ENCODE results near the gene MET. TPM values are rescaled to one million over a fixed set of nuclear protein-coding genes. Genes with fewer than 3 reads are reported as not detected.

MET gene
- total RNA-seq, 4 donors from 2014 or later, result 15.9 to 36.8 (median 28.7) TPM

DNA sequence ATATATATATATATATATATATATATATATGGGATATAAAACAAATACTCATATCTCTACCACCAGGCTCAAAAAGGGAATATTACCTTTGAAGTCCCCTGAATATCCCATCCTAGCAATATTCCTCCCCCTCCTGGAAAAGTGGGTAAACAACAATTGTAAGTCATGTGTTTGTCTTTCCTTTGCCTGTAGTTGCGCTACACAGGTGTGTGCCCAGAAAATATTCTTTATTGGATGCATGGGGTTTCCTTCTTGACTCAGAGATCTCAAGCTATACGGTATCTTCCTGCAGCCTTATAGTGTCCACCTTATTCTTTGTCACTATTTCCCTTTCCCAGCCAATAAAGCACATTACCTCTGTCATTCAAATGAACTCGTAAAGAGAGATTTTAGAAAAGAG is 54.2 kb downstream of the MET start:
- intact Hi-C loops (cut with DNase I; ENCODE audit: low total_unique reads), result loop anchor here (5.0 kb wide), 1 partner anchor 134 kb away; no protein-coding TSS in a partner anchor
- Histone ChIP-seq H3K36me3 (no peaks in the 10 kb centered on the region), H3K4me3 (no peak overlapping the region), H3K27ac (peak overlapping the region in 3 of 4 donors; percentile 13 to 49 (median 27)), H3K27me3 (no peaks in the 10 kb centered on the region), H3K4me1 (peaks cover 29 to 44% of the 10 kb centered on the region in 2 donors), H3K9me3 (no peaks in the 10 kb centered on the region)
- in situ Hi-C loops (cut with MboI; ENCODE audit: low sequenced_read_pairs in 4 of 4), result no loop called here
- DNase-seq (no peak), ATAC-seq (no peak)
- TF ChIP-seq, protein P1, sequence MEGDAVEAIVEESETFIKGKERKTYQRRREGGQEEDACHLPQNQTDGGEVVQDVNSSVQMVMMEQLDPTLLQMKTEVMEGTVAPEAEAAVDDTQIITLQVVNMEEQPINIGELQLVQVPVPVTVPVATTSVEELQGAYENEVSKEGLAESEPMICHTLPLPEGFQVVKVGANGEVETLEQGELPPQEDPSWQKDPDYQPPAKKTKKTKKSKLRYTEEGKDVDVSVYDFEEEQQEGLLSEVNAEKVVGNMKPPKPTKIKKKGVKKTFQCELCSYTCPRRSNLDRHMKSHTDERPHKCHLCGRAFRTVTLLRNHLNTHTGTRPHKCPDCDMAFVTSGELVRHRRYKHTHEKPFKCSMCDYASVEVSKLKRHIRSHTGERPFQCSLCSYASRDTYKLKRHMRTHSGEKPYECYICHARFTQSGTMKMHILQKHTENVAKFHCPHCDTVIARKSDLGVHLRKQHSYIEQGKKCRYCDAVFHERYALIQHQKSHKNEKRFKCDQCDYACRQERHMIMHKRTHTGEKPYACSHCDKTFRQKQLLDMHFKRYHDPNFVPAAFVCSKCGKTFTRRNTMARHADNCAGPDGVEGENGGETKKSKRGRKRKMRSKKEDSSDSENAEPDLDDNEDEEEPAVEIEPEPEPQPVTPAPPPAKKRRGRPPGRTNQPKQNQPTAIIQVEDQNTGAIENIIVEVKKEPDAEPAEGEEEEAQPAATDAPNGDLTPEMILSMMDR (IDR thresholded peaks at IDR 0.05 in 4 of 5, conservative IDR thresholded peaks at IDR 0.05 in 1 of 5), result no peak
- no peak for TF ChIP-seq POLR2A (IDR thresholded peaks at IDR 0.05)

DNA sequence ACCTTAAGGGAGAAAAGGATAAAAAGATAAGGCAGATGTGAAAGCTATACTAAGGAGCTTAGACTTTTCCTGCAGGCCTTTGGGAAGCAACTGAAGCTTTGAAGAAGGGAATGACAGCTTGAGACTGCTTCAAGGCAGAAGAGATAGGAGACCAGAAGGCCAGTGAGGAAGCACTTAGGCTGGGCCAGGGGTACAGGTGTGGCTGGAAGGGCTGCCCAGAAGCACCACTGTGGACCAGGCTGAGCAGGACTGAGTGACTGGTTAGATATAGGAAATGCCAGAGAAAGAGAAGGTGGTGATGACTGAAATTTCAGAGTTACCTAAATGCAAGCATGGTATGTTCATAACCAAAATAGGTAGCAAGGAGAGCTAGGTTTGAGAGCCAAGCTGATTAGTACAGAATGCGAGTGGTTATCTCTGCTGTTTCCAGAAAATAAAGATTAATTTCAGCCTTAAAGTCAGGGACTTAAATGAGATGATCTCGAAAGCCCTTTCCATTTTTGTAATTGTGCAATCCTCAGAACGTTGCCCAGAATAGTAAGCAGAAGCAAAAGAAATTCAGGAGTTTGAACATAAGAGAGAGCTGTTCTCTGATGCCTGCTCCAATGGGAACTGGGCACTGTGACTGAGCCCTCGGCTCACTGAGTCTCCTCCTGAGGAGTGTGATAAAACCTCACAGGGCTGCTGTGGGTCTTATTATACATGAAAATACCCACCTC is 54.9 kb downstream of the MET start:
- Histone ChIP-seq H3K9me3 (no peaks in the 10 kb centered on the region), H3K4me3 (no peak overlapping the region), H3K4me1 (peaks cover 36 to 50% of the 10 kb centered on the region in 2 donors), H3K27ac (peak overlapping the region; percentile 6 to 49 (median 21)), H3K27me3 (no peaks in the 10 kb centered on the region), H3K36me3 (no peaks in the 10 kb centered on the region)
- in situ Hi-C loops (cut with MboI; ENCODE audit: low sequenced_read_pairs in 4 of 4) (no loop called here), intact Hi-C loops (cut with DNase I; ENCODE audit: low total_unique reads) (loop anchor here (5.0 kb wide), 1 partner anchor 135 kb away; no protein-coding TSS in a partner anchor)
- no peak for TF ChIP-seq POLR2A (IDR thresholded peaks at IDR 0.05)
- TF ChIP-seq, protein P1 (IDR thresholded peaks at IDR 0.05 in 4 of 5, conservative IDR thresholded peaks at IDR 0.05 in 1 of 5), result no peak
- DNase-seq (no peak), ATAC-seq (peak; percentile 37 to 64)

DNA sequence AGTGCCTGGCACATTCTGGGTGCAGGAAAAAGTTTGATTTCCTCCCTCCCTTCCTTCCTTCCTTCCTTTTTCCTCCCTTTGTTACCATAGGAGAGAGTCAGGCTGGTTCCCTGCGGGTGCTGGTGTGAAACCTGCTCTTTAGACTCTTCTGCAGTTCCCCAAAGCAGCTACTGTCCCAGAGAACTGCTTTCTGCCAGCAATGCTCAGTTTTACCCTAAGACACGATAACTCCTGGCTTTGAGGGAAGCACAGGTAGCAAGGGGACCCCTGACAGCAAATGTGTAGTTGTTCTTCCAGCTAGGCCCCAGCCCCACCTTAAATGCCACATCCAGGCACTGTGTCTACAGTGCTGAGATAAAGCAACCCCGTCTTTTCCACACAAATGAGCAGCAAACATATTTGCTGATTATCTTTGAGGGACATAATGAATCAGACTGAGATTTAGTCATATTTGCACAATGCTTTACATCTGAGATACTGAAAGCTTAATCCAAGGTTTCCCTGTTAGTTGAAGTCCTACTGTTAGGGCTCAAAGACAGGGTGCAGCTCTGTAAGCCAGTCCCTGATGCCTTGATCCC is 55.5 kb downstream of the MET start:
- Histone ChIP-seq H3K36me3 (no peaks in the 10 kb centered on the region), H3K4me3 (no peak overlapping the region), H3K27me3 (no peaks in the 10 kb centered on the region), H3K4me1 (peaks cover 37 to 56% of the 10 kb centered on the region in 2 donors), H3K9me3 (no peaks in the 10 kb centered on the region), H3K27ac (peak overlapping the region; percentile 6 to 49 (median 16))
- intact Hi-C loops (cut with DNase I; ENCODE audit: low total_unique reads) (loop anchor here (5.0 kb wide), 1 partner anchor 135 kb away; no protein-coding TSS in a partner anchor), in situ Hi-C loops (cut with MboI; ENCODE audit: low sequenced_read_pairs in 4 of 4) (no loop called here)
- DNase-seq (no peak), ATAC-seq (peak in 1 of 2 donors; percentile 16)
- TF ChIP-seq POLR2A (IDR thresholded peaks at IDR 0.05), result no peak
- TF ChIP-seq, protein P1 (IDR thresholded peaks at IDR 0.05 in 4 of 5, conservative IDR thresholded peaks at IDR 0.05 in 1 of 5), result no peak

DNA sequence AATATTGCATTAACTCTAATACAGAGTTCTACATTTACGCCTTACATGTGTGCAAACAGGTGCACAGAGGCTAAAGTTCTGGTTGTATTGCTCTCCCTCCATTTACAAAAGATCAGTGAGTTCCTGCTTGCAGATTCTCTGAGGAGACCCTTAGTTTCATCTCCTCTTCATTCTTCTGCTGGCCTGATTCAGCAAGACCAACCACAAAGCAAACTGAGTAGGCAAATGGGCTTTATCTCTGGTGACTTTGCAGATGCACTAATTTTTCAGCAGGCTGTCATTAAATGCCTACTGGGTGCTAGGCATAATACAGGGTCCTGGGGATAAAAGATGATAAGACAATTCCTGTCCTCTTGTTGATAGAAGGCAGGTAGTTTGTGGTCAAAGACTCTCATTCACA is 56.4 kb downstream of the MET start:
- in situ Hi-C loops (cut with MboI; ENCODE audit: low sequenced_read_pairs in 4 of 4), result no loop called here
- peaks cover 44 to 62% of the 10 kb centered on the region in 2 donors for H3K4me1 ChIP-seq
- H3K9me3 ChIP-seq, result no peaks in the 10 kb centered on the region
- no peaks in the 10 kb centered on the region for H3K27me3 ChIP-seq
- no peak overlapping the region for H3K4me3 ChIP-seq
- no peak for DNase-seq
- H3K27ac ChIP-seq, result no peak overlapping the region
- TF ChIP-seq, protein P1 (IDR thresholded peaks at IDR 0.05 in 4 of 5, conservative IDR thresholded peaks at IDR 0.05 in 1 of 5), result no peak
- TF ChIP-seq POLR2A (IDR thresholded peaks at IDR 0.05), result no peak
- no peak for ATAC-seq
- no peaks in the 10 kb centered on the region for H3K36me3 ChIP-seq
- intact Hi-C loops (cut with DNase I; ENCODE audit: low total_unique reads), result loop anchor here (5.0 kb wide), 1 partner anchor 136 kb away; no protein-coding TSS in a partner anchor

All from gastrocnemius medialis (tissue), 4 donors.